Stimulated activated CD4-positive, alpha-beta T cell treated with anti-CD3 and anti-CD28 coated beads, Interleukin-15, amount 100 ng/mL, for 48 hours (primary cell): Measurements from ENCODE around the gene HNRNPA3.

Experiments used
- DNase-seq, 2 donors: peaks; one replicate each; pipeline ENCODE4 v3.0.0-alpha.2; 2020; ENCODE audit warnings: low read depth in 2 of 2

Gene HNRNPA3

GRCh38 chr2:177271981-177272666 lies 59.5 kb downstream of the HNRNPA3 start:
- no peak for DNase-seq

DNA sequence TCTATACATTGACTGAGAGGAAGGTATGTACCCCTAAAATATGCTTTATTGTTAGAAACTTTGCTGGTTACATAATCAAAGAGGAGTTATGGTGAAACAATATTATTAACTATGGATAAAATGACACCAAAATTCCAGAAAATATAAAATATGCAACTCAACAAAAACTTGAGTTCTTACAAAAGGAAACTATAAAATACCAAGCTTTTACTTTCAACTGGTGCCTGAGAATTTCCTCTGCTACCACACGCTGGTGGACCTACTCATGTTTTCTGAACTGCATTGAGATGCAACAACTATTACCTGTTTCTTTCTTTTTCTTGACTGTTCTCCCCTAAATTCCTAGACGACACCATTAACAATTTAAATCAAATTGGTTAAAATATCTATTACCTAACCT lies 60.2 kb downstream of the HNRNPA3 start:
- no peak for DNase-seq

- no peak for DNase-seq
Measured at GRCh38 chr2:177273408-177273807, 60.8 kb downstream of the HNRNPA3 start.
